Measurements from ENCODE around the gene KDM1A.

GRCh38 chr1:22976461-22977243 is 42.6 kb upstream of the KDM1A start:
- TF ChIP-seq CTCF (IDR thresholded peaks at IDR 0.05; ENCODE audit: insufficient read depth, low read length) = peak; percentile 79
- no peak for TF ChIP-seq GABPA (IDR thresholded peaks at IDR 0.05; ENCODE audit: low read depth)
